ENCODE data around the gene GRM5. TPM values are rescaled to one million over a fixed set of nuclear protein-coding genes. Genes with fewer than 3 reads are reported as not detected.

The GRM5 gene
- total RNA-seq, 8 experiments from 2014 or later = 0.05 to 12.6 (median 4.0) TPM; not detected in 2

DNA sequence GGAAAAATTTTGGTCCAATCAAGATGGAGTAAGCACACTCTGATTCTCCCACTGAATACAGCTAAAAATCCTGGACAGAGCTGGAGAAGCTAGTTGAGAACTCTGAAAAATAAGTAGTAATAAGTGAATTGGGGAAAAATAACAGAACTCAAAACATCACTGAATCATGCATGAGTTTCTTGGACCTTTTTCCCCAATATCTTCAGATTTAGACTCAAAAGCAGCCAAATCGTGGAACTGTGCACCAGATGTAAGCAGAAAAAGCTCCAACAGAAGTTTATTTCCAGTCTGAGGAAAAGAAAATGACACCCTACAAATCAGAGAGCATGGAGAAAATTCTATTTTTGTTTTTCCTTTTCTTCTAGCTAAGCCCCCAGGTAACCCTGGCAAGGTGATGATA, 448.6 kb downstream of the GRM5 start:
- in situ Hi-C loops (cut with MboI; ENCODE audit: low pct_unique_long_range_greater_than_20kb in 2 of 9, low sequenced_read_pairs in 9 of 9, unreplicated experiment in 9 of 9) = no loop called here
- no peak for ATAC-seq (replicated peaks in 6 of 8)

DNA sequence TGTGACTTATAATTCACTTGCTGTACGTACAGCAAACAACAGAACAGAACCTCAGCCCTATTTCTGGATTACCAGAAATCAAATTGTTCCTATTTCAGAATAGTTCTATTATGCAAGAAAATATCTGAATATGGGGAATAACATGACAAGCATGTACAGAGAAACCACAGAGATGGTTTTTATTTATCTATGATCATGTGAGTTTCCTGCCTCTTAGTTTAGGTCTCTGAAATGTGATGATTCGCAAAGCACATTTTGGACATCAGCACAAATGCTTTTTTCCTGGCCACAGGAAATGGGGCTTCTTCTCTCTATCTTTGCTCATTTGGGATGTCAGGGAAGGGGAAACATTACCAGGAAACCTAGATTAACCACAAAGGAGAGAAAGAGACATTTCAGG, 461.5 kb downstream of the GRM5 start:
- Histone ChIP-seq H3K4me3 (no peak overlapping the region), H3K27ac (no peak overlapping the region), H3K4me1 (replicated peaks in 1 of 2) (no peaks in the 10 kb centered on the region)
- WGBS, 10 experiments = 5 to 100% (median 78%) methylated on average over 1 to 2 of the region's 2 CpGs; no CpG with 5 or more reads in 1 of the 10 experiments
- no peak for ATAC-seq (replicated peaks in 6 of 8)
- in situ Hi-C loops (cut with MboI; ENCODE audit: low pct_unique_long_range_greater_than_20kb in 2 of 9, low sequenced_read_pairs in 9 of 9, unreplicated experiment in 9 of 9) = no loop called here

More for the DNA sequence above, 448.6 kb downstream of the GRM5 start:
- peaks cover 6 to 37% of the 10 kb centered on the region in 2 donors for H3K4me1 ChIP-seq (replicated peaks in 1 of 2)
- no peak overlapping the region for H3K4me3 ChIP-seq
- 0 to 100% (median 76%) methylated on average over 1 of the region's 1 CpG; no CpG with 5 or more reads in 2 of the 10 experiments for WGBS, 10 experiments
- H3K27ac ChIP-seq = no peak overlapping the region

DNA sequence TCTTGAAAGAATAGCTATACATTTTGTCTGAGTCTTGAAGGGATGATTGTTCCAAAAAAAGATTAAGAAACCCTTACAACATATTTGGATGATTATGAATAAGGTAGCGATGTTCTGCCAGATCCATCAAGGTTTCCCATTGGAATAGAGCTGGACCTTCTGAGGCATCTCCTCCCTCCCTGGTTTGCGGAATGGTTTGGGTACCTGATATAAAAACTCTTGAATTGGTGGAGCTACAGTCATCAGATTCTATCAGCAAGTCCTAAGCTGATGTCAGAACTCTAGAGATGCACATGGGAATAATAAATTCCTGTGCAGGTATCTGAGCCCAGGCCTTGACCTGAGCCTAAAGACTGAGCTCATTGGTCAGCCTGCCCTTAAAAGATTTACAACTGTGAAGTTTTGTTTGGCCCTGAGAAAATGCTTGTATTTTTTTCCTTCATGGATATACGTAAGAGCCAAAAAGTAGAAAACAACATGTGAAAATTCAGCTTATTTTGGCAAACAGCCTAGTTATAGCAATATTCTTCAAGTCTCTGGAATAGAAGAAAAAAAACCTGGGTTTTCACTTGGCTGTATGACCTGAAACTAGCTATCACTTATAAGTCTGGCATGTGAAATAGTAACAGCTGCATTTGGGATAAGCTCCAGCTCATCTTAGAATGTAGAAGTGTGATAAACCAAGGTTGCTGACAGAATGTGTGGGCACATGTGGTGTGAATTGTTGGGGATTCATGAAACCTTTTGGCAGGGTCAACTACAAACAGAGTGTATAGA, 462.5 kb downstream of the GRM5 start:
- ATAC-seq (replicated peaks in 6 of 8) = no peak

DNA sequence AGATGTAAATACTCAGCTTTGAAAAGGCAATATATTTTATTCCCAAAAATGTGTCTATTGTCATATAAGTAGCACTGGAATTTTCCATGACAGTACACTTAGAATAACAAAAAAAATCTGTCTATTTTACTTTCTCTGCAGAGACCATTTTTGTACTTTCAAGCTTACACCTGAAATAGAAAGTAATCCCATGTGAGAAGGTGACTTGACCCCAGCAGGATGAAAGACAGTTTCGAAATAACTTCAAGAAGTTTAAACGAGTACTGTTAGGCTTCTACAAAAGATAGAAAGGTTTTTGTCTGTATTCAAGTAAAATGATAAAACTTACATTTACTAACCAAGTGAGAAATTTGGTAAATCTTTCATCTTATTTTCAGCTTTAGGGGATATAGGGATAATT, 468.4 kb downstream of the GRM5 start:
- Histone ChIP-seq H3K27ac (no peak overlapping the region), H3K4me3 (no peak overlapping the region), H3K4me1 (replicated peaks in 1 of 2) (no peaks in the 10 kb centered on the region)
- ATAC-seq (replicated peaks in 6 of 8) = no peak
- in situ Hi-C loops (cut with MboI; ENCODE audit: low pct_unique_long_range_greater_than_20kb in 2 of 9, low sequenced_read_pairs in 9 of 9, unreplicated experiment in 9 of 9) = no loop called here
- WGBS, 10 experiments = 15 to 100% (median 88%) methylated on average over 1 to 2 of the region's 2 CpGs

More for the DNA sequence above, 462.5 kb downstream of the GRM5 start:
- H3K27ac ChIP-seq = no peak overlapping the region
- H3K4me3 ChIP-seq = no peak overlapping the region
- in situ Hi-C loops (cut with MboI; ENCODE audit: low pct_unique_long_range_greater_than_20kb in 2 of 9, low sequenced_read_pairs in 9 of 9, unreplicated experiment in 9 of 9) = no loop called here
- no peaks in the 10 kb centered on the region for H3K4me1 ChIP-seq (replicated peaks in 1 of 2)
- 39 to 100% (median 80%) methylated on average over 1 to 3 of the region's 3 CpGs; no CpG with 5 or more reads in 1 of the 10 experiments for WGBS, 10 experiments

DNA sequence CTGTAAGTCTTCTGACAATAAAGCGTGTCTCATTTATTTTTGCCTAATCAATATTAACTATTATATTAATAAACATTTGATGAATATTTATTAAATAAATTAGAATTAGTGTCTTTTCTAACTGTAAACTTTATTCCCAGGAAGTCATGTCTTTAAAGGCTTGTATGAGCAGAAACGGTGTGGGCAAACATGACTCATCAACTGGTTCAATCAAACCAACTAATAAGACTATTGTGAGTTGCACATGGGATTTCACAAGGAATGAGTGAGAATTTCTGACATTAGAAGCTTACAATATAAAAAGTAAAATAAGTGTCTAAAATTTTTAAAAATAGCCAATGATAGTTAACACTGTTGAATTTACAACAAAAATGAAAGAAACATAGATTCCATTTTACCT, 469.0 kb downstream of the GRM5 start:
- Histone ChIP-seq H3K27ac (no peak overlapping the region), H3K4me1 (replicated peaks in 1 of 2) (no peaks in the 10 kb centered on the region), H3K4me3 (no peak overlapping the region)
- 50 to 94% (median 79%) methylated on average over 2 of the region's 2 CpGs for WGBS, 10 experiments
- in situ Hi-C loops (cut with MboI; ENCODE audit: low pct_unique_long_range_greater_than_20kb in 2 of 9, low sequenced_read_pairs in 9 of 9, unreplicated experiment in 9 of 9) = no loop called here
- no peak for ATAC-seq (replicated peaks in 6 of 8)

DNA sequence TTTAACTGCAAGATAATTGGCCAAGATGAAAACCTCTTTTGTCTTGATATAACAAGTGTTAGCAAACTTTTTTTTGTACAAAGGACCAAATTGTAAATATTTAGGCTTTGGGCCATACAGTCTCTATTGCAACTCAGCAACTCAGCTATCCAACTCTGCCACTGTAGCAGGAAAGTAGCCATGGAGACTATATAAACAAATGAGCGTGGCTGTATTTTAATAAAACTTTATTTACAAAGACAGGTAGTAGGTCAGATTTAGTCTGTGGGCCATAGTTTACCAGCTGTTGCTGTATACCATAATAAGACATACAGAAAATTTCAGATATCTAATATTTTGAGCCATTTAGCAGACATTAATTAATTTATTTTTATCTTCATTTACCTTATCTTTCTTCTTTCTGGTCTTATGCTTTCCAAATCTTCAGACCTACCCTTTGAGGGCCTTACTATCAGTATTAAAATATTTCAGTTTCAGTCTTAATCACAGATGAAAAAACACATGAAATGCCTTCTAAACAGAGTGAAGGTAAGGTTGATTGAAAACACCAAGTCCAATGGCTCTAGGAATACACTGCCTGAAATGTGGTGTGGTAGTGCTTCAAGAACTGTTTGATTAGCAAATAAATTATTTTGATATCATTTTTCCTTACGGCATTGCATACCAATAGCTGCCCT, 471.4 kb downstream of the GRM5 start:
- Histone ChIP-seq H3K4me1 (replicated peaks in 1 of 2) (no peaks in the 10 kb centered on the region), H3K27ac (no peak overlapping the region), H3K4me3 (no peak overlapping the region)
- whole genome bisulfite sequencing, 10 experiments = 9 to 100% (median 92%) methylated on average over 1 to 2 of the region's 2 CpGs
- ATAC-seq (replicated peaks in 6 of 8) = no peak
- in situ Hi-C loops (cut with MboI; ENCODE audit: low pct_unique_long_range_greater_than_20kb in 2 of 9, low sequenced_read_pairs in 9 of 9, unreplicated experiment in 9 of 9) = no loop called here

DNA sequence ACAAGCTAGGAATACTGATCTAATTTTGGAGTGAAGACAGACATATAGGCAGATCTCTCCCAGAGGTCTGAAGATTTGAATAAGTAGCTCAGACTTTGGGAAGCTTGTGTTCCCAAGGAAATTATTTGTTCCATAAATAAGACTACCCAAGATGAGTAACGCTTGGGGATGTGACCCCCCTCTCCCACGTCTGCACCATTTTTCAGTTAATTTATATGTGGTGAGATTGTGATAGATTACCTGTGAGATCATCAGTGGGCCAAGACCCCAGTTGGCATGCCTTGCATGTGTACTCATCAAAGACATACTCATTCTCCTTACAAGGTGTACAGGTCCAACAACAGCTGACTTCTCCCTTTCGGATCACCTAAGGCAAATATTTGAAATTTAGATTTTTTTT, 475.4 kb downstream of the GRM5 start:
- Histone ChIP-seq H3K27ac (no peak overlapping the region), H3K4me1 (replicated peaks in 1 of 2) (peaks cover 0 to 11% of the 10 kb centered on the region in 2 donors), H3K4me3 (no peak overlapping the region)
- WGBS, 10 experiments = 39 to 100% (median 80%) methylated on average over 1 to 3 of the region's 3 CpGs; no CpG with 5 or more reads in 1 of the 10 experiments
- ATAC-seq (replicated peaks in 6 of 8) = peak in 1 of 8 experiments; percentile 39
- in situ Hi-C loops (cut with MboI; ENCODE audit: low pct_unique_long_range_greater_than_20kb in 2 of 9, low sequenced_read_pairs in 9 of 9, unreplicated experiment in 9 of 9) = no loop called here

DNA sequence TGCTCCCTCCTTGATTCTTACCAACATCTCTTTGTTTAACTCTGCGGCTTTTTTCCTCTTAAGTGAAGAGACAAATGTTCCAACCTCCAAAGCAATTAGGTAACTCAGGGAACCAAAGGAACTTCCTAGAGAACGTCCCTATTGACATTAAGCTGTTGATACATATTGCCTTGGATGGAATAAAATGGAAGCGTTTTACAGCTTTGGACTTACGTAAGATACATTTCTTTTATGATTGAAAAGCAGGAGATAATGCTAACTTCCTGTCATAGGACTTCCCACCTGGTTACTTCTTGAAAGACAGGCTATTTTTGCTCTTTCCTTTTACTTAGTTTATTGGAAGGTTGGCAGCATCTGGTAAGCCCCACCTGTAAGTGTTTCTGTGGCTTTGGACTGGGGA, 482.5 kb downstream of the GRM5 start:
- Histone ChIP-seq H3K4me3 (no peak overlapping the region), H3K27ac (no peak overlapping the region), H3K4me1 (replicated peaks in 1 of 2) (peaks cover 0 to 11% of the 10 kb centered on the region in 2 donors)
- in situ Hi-C loops (cut with MboI; ENCODE audit: low pct_unique_long_range_greater_than_20kb in 2 of 9, low sequenced_read_pairs in 9 of 9, unreplicated experiment in 9 of 9) = no loop called here
- 17 to 100% (median 77%) methylated on average over 1 to 4 of the region's 4 CpGs for WGBS, 10 experiments
- ATAC-seq (replicated peaks in 6 of 8) = no peak

DNA sequence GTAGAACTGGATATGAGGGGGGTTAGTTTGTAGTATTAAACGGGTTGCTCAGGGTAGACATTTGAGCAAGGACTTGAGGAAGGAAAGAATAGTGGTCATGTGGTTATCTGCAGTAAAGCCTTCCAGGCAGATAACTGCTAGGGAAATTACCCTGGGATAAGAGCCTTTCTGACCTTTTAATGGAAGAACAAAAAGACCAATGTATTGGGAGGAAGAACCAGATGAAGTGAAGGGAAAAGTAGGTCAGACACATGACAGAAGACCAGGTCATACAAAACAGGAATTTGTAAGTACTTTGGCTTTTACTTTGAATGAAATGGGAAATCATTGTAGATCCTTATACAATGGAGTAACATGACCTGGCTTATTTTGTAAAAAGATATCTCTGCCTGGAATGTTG, 486.3 kb downstream of the GRM5 start:
- 0 to 100% (median 50%) methylated on average over 1 of the region's 1 CpG; no CpG with 5 or more reads in 3 of the 10 experiments for whole genome bisulfite sequencing, 10 experiments
- H3K27ac ChIP-seq = no peak overlapping the region
- no peak for ATAC-seq (replicated peaks in 6 of 8)
- no peaks in the 10 kb centered on the region for H3K4me1 ChIP-seq (replicated peaks in 1 of 2)
- no peak overlapping the region for H3K4me3 ChIP-seq
- in situ Hi-C loops (cut with MboI; ENCODE audit: low pct_unique_long_range_greater_than_20kb in 2 of 9, low sequenced_read_pairs in 9 of 9, unreplicated experiment in 9 of 9) = no loop called here

DNA sequence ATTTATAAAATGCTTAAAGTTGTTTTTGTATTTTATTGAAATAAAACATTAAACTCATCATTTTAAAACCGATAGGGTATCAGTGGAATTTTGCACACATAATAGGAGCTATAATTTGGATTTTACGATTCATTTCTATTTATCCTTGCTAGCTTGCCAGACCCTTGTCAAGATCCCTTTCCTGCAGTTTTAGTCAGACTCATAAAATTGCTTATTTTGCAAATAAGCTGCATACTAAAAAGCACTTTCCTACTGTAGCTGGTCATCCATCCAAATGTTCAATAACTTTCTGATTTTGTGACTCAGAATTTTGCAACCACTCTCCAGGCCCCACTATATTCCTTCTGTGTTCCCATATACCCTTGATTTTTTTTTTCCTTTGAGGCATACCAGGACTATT, 489.0 kb downstream of the GRM5 start:
- H3K27ac ChIP-seq = no peak overlapping the region
- in situ Hi-C loops (cut with MboI; ENCODE audit: low pct_unique_long_range_greater_than_20kb in 2 of 9, low sequenced_read_pairs in 9 of 9, unreplicated experiment in 9 of 9) = no loop called here
- no peak for ATAC-seq (replicated peaks in 6 of 8)
- H3K4me1 ChIP-seq (replicated peaks in 1 of 2) = no peaks in the 10 kb centered on the region
- 5 to 100% (median 79%) methylated on average over 2 of the region's 2 CpGs for WGBS, 10 experiments
- no peak overlapping the region for H3K4me3 ChIP-seq

DNA sequence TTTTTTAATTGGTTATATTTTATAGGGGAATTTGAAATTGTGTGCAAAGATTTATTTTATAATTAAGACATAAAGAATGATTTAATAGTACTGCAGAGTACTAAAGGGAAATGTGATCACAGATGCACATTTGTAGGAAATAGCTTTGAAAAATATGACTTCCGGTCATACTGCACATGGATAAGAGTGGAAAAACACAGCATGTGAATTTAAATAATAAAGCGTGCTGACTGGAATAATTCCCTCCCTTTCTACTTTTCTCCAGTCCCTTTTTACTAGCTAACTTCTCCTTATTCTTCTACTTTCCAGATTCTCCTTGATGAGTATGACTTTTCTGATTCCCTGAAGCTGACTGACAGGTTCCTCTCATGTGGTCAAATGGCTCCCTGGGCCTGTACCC, 489.9 kb downstream of the GRM5 start:
- in situ Hi-C loops (cut with MboI; ENCODE audit: low pct_unique_long_range_greater_than_20kb in 2 of 9, low sequenced_read_pairs in 9 of 9, unreplicated experiment in 9 of 9) = no loop called here
- 63 to 100% (median 93%) methylated on average over 1 to 2 of the region's 2 CpGs; no CpG with 5 or more reads in 2 of the 10 experiments for WGBS, 10 experiments

DNA sequence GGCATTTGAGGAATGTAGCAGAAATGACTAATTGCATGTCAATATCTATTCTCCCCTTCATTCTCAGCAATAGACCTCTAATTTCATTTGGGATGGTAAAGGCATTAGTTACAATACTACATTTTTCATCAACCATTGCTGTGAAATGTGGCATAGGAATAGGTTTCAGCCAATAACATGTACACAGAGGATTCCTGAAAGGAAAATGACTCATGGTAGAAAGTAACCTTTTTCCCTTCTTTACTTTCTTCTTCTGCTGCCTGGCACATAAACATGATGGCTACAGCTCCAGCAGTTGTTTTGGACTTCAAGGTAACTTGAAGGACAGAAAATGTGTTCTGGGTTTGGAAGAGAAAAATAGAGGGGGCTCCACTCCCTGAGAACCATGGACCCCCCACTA, 496.4 kb downstream of the GRM5 start:
- Histone ChIP-seq H3K4me3 (no peak overlapping the region), H3K27ac (no peak overlapping the region), H3K4me1 (replicated peaks in 1 of 2) (no peaks in the 10 kb centered on the region)
- in situ Hi-C loops (cut with MboI; ENCODE audit: low pct_unique_long_range_greater_than_20kb in 2 of 9, low sequenced_read_pairs in 9 of 9, unreplicated experiment in 9 of 9) = loop anchor here in 1 of 9 experiments (25.0 kb wide), 1 partner anchor 318 kb away; no protein-coding TSS in a partner anchor
- ATAC-seq (replicated peaks in 6 of 8) = no peak

More for the DNA sequence above, 489.9 kb downstream of the GRM5 start:
- Histone ChIP-seq H3K4me3 (no peak overlapping the region), H3K4me1 (replicated peaks in 1 of 2) (no peaks in the 10 kb centered on the region), H3K27ac (no peak overlapping the region)
- ATAC-seq (replicated peaks in 6 of 8) = no peak

DNA sequence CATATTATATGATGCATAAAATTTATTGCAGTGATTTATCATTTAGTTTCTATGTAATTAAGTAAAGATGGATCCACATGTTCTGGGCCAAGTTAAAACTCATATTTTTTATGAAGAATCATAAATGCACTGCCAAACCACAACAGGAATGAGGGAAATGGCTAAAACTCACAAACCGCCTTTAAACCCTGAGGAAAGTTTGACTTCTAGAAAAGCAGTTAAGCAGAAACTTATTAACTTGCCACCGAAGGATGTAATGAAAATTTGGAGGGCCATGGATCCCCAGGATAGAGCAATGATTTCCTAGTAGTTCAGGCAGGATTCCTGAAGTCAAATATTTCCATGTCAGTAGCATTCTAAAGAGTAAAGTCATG, 510.0 kb downstream of the GRM5 start:
- Histone ChIP-seq H3K4me3 (no peak overlapping the region), H3K4me1 (replicated peaks in 1 of 2) (no peaks in the 10 kb centered on the region), H3K27ac (no peak overlapping the region)
- 0 to 100% (median 79%) methylated on average over 1 to 2 of the region's 2 CpGs; no CpG with 5 or more reads in 1 of the 10 experiments for WGBS, 10 experiments
- ATAC-seq (replicated peaks in 6 of 8) = no peak
- in situ Hi-C loops (cut with MboI; ENCODE audit: low pct_unique_long_range_greater_than_20kb in 2 of 9, low sequenced_read_pairs in 9 of 9, unreplicated experiment in 9 of 9) = loop anchor here in 1 of 9 experiments (25.0 kb wide), 1 partner anchor 331 kb away; no protein-coding TSS in a partner anchor
